ENCODE results near the gene ELMO1. TPM values are rescaled to one million over a fixed set of nuclear protein-coding genes. Genes with fewer than 3 reads are reported as not detected.

ELMO1 gene
- total RNA-seq, 1 experiment from 2014 or later, result 137 TPM

DNA sequence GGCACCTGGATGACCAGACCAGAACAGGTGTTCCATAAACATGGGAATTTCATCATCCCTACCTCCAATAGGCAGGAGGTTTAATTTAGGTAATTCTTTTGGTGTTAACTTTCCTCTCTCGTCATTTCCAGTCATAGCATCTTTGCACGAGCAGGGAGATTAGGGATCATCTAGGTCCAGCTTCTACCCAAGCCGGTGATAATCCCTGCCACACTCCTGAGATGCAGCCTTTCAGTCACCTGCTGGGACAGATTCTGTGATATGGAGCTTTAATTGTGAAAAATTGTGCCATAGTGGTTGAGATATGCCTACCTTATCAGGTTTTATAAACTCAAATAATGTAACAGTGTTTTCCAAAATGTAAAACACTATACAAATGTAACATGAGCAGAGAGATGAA lies 532.5 kb downstream of the ELMO1 start:
- Histone ChIP-seq H3K27ac (ENCODE audit: low read length) (no peak overlapping the region), H3K4me3 (ENCODE audit: low read length) (no peak overlapping the region), H3K4me2 (ENCODE audit: low read depth, low read length, poor library complexity, severe bottlenecking) (no peak overlapping the region), H3K36me3 (ENCODE audit: insufficient read depth, low read length) (no peaks in the 10 kb centered on the region), H3K79me2 (ENCODE audit: low read length) (no peaks in the 10 kb centered on the region), H3K9me2 (replicated peaks; ENCODE audit: insufficient read depth, low read length) (no peaks in the 10 kb centered on the region), H2AFZ (ENCODE audit: low read length) (no peak overlapping the region), H3K4me1 (ENCODE audit: low read length) (no peaks in the 10 kb centered on the region), H3K9me3 (ENCODE audit: low read length) (no peaks in the 10 kb centered on the region), H3K9ac (ENCODE audit: low read length) (no peak overlapping the region), H4K20me1 (ENCODE audit: insufficient read depth, low read depth, low read length) (no peaks in the 10 kb centered on the region), H3K27me3 (ENCODE audit: low read length) (no peaks in the 10 kb centered on the region)
- no peak for DNase-seq

DNA sequence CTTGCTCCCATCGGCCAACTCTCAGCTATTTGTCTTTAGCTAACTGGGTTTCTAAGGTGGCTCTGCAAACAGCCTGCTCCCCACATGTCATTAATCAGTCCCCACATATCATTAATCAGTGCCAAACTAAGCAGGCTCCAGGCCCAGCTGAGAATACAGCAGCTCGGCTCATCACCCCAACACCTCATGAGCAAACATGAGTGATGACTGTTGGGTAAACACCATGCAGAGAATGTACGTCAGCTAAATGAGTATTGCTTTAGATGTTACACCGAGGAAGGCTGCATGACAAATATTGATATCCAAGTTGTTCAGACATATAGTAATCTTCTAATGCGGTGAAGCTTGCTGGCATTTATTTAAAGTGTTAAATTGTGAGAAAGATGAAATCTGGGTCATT lies 536.9 kb downstream of the ELMO1 start:
- H4K20me1 ChIP-seq (ENCODE audit: insufficient read depth, low read depth, low read length), result no peaks in the 10 kb centered on the region
- no peaks in the 10 kb centered on the region for H3K9me3 ChIP-seq (ENCODE audit: low read length)
- no peaks in the 10 kb centered on the region for H3K36me3 ChIP-seq (ENCODE audit: insufficient read depth, low read length)

DNA sequence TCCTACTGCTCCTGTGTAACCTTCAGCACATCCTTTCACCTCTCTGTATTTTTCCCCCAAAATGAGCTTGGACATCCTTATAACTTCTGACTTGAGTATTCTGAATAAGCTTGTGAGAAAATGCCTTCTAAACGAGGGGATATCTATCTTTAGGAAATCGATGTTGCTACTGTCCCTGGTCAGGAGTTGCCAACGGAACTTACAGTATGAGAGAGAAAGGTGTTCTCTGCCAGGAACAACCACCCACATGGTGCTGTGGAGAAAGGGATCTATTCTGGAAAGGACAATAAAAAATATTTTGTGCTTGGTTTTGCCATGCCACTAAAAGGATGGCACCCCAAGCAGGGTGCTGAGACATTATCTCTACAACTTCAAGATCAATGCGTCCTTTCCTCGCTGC lies 537.8 kb downstream of the ELMO1 start:
- H3K4me3 ChIP-seq (ENCODE audit: low read length), result no peak overlapping the region
- H3K36me3 ChIP-seq (ENCODE audit: insufficient read depth, low read length), result no peaks in the 10 kb centered on the region
- H3K9me3 ChIP-seq (ENCODE audit: low read length), result no peaks in the 10 kb centered on the region
- H3K4me2 ChIP-seq (ENCODE audit: low read depth, low read length, poor library complexity, severe bottlenecking), result no peak overlapping the region
- H2AFZ ChIP-seq (ENCODE audit: low read length), result no peak overlapping the region
- H3K9me2 ChIP-seq (replicated peaks; ENCODE audit: insufficient read depth, low read length), result no peaks in the 10 kb centered on the region
- H3K4me1 ChIP-seq (ENCODE audit: low read length), result no peaks in the 10 kb centered on the region
- no peak overlapping the region for H3K9ac ChIP-seq (ENCODE audit: low read length)
- no peaks in the 10 kb centered on the region for H3K79me2 ChIP-seq (ENCODE audit: low read length)
- no peaks in the 10 kb centered on the region for H3K27me3 ChIP-seq (ENCODE audit: low read length)
- H4K20me1 ChIP-seq (ENCODE audit: insufficient read depth, low read depth, low read length), result no peaks in the 10 kb centered on the region
- no peak overlapping the region for H3K27ac ChIP-seq (ENCODE audit: low read length)
- no peak for DNase-seq

More for the DNA sequence above, 536.9 kb downstream of the ELMO1 start:
- Histone ChIP-seq H3K9me2 (replicated peaks; ENCODE audit: insufficient read depth, low read length) (no peaks in the 10 kb centered on the region), H2AFZ (ENCODE audit: low read length) (no peak overlapping the region), H3K79me2 (ENCODE audit: low read length) (no peaks in the 10 kb centered on the region), H3K4me3 (ENCODE audit: low read length) (no peak overlapping the region), H3K27me3 (ENCODE audit: low read length) (no peaks in the 10 kb centered on the region), H3K4me2 (ENCODE audit: low read depth, low read length, poor library complexity, severe bottlenecking) (no peak overlapping the region), H3K4me1 (ENCODE audit: low read length) (no peaks in the 10 kb centered on the region), H3K9ac (ENCODE audit: low read length) (no peak overlapping the region), H3K27ac (ENCODE audit: low read length) (no peak overlapping the region)
- no peak for DNase-seq

DNA sequence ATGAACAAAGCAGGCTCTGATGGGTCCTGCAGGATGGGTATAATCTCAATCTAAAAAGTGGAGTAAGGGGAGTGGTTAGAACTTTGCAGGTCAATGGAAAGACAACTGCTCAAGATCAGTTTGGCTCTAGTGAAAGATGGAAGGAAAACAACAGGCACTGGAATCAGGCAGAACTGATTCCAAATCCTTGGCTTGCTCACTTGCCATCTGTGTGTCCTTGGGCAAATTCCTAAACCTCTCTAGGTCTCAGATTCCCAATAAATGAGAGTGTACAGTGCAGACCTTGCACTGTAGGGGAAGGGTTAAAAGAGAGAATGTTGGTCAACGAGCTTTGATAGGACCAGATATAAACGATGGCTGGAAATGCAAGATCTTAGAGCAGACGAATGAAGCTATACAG lies 538.3 kb downstream of the ELMO1 start:
- H3K4me1 ChIP-seq (ENCODE audit: low read length), result no peaks in the 10 kb centered on the region
- H3K36me3 ChIP-seq (ENCODE audit: insufficient read depth, low read length), result no peaks in the 10 kb centered on the region
- no peak overlapping the region for H3K27ac ChIP-seq (ENCODE audit: low read length)
- no peak overlapping the region for H3K4me3 ChIP-seq (ENCODE audit: low read length)
- no peaks in the 10 kb centered on the region for H3K9me3 ChIP-seq (ENCODE audit: low read length)
- no peaks in the 10 kb centered on the region; the same call in 1 of the 2 replicates for H3K9me2 ChIP-seq (replicated peaks; ENCODE audit: insufficient read depth, low read length)
- no peaks in the 10 kb centered on the region for H3K27me3 ChIP-seq (ENCODE audit: low read length)
- H4K20me1 ChIP-seq (ENCODE audit: insufficient read depth, low read depth, low read length), result no peaks in the 10 kb centered on the region
- no peak overlapping the region for H3K4me2 ChIP-seq (ENCODE audit: low read depth, low read length, poor library complexity, severe bottlenecking)
- H3K79me2 ChIP-seq (ENCODE audit: low read length), result no peaks in the 10 kb centered on the region
- H2AFZ ChIP-seq (ENCODE audit: low read length), result no peak overlapping the region
- no peak for DNase-seq
- no peak overlapping the region for H3K9ac ChIP-seq (ENCODE audit: low read length)

DNA sequence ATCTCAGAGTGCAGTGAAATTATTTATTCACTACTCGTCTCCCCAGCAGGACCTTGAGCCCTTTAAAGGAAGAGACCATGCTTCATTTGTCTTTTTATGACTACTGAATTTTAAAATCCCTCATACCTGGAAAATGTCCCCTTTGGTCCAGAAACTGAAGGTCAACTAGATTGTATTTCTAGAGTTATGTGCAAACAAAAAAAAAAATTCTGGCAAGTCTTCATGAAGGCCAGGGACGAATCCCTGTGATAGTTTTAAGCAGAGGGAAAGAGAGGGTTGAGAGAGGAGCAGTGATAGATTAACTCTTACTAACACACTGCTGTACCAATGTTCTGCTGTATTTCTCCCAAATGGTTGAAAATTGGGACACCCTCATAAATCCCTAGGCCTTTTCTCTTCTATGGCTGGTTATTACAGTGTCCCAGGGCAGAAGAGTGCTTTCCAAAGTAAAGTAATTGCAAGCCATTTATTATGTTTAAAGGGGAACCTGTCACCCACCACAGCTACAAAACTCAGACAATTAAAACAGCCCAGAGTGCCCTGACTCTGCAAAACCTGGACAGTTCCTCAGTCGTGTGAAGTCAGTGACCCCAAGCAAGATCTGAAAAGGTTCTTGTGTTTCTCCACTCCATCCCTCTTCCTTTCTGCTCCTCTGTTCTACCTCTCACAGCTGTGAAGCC lies 541.6 kb downstream of the ELMO1 start:
- no peaks in the 10 kb centered on the region for H3K9me3 ChIP-seq (ENCODE audit: low read length)
- H2AFZ ChIP-seq (ENCODE audit: low read length), result no peak overlapping the region

DNA sequence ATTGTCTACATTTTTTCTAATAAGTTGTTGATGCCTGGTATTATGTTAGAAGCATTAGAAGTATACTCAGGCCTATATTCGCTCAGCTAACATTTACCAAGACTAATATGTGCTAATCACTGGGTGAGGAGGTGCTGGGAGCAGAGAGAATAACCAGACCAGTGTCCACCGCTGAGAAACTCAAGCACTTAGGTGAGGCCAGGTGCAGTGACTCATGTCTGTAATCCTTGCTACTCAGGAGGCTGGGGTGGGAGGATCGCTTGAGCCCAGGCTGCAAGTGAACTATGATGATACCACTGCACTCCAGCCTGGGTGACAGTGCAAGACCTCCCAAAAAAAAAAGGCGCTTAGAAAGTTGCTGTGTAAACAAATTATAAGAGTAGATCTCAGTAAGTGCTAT lies 542.2 kb downstream of the ELMO1 start:
- Histone ChIP-seq H3K27ac (ENCODE audit: low read length) (no peak overlapping the region), H3K4me1 (ENCODE audit: low read length) (no peaks in the 10 kb centered on the region), H2AFZ (ENCODE audit: low read length) (no peak overlapping the region), H3K9ac (ENCODE audit: low read length) (no peak overlapping the region), H3K79me2 (ENCODE audit: low read length) (no peaks in the 10 kb centered on the region), H4K20me1 (ENCODE audit: insufficient read depth, low read depth, low read length) (no peaks in the 10 kb centered on the region), H3K36me3 (ENCODE audit: insufficient read depth, low read length) (no peaks in the 10 kb centered on the region), H3K4me2 (ENCODE audit: low read depth, low read length, poor library complexity, severe bottlenecking) (no peak overlapping the region), H3K4me3 (ENCODE audit: low read length) (no peak overlapping the region), H3K27me3 (ENCODE audit: low read length) (no peaks in the 10 kb centered on the region), H3K9me3 (ENCODE audit: low read length) (no peaks in the 10 kb centered on the region), H3K9me2 (replicated peaks; ENCODE audit: insufficient read depth, low read length) (no peaks in the 10 kb centered on the region; the same call in 1 of the 2 replicates)
- no peak for DNase-seq

More for the DNA sequence above, 541.6 kb downstream of the ELMO1 start:
- Histone ChIP-seq H3K9me2 (replicated peaks; ENCODE audit: insufficient read depth, low read length) (no peaks in the 10 kb centered on the region; the same call in 1 of the 2 replicates), H3K4me2 (ENCODE audit: low read depth, low read length, poor library complexity, severe bottlenecking) (no peak overlapping the region), H3K4me1 (ENCODE audit: low read length) (no peaks in the 10 kb centered on the region), H3K79me2 (ENCODE audit: low read length) (no peaks in the 10 kb centered on the region), H4K20me1 (ENCODE audit: insufficient read depth, low read depth, low read length) (no peaks in the 10 kb centered on the region), H3K4me3 (ENCODE audit: low read length) (no peak overlapping the region), H3K27ac (ENCODE audit: low read length) (no peak overlapping the region), H3K27me3 (ENCODE audit: low read length) (no peaks in the 10 kb centered on the region), H3K9ac (ENCODE audit: low read length) (no peak overlapping the region), H3K36me3 (ENCODE audit: insufficient read depth, low read length) (no peaks in the 10 kb centered on the region)
- DNase-seq, result no peak

DNA sequence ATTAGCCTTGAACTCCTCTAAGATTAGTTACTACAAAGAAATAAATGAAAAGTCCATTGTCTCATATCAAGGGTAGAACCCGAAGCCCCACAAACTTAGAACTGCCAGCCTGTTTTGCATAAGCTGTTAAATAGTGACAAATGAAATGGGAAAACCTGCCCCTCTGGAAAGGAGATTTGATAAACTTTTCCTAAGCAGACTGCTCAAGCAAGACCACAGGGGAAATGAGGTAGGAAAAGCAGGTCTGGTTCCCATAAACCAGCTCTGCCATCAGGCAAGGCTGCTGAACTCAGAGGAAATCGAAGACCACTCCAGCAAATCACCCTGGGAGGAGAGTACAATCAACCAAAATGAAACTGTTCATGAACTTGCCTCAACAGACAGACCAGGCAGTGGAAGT lies 542.8 kb downstream of the ELMO1 start:
- H3K4me2 ChIP-seq (ENCODE audit: low read depth, low read length, poor library complexity, severe bottlenecking), result no peak overlapping the region
- no peak overlapping the region for H3K4me3 ChIP-seq (ENCODE audit: low read length)
- no peak overlapping the region for H2AFZ ChIP-seq (ENCODE audit: low read length)
- H4K20me1 ChIP-seq (ENCODE audit: insufficient read depth, low read depth, low read length), result no peaks in the 10 kb centered on the region
- H3K79me2 ChIP-seq (ENCODE audit: low read length), result no peaks in the 10 kb centered on the region
- no peaks in the 10 kb centered on the region for H3K4me1 ChIP-seq (ENCODE audit: low read length)
- no peaks in the 10 kb centered on the region for H3K36me3 ChIP-seq (ENCODE audit: insufficient read depth, low read length)
- no peak overlapping the region for H3K9ac ChIP-seq (ENCODE audit: low read length)
- no peak for DNase-seq
- no peak overlapping the region for H3K27ac ChIP-seq (ENCODE audit: low read length)
- no peaks in the 10 kb centered on the region for H3K9me3 ChIP-seq (ENCODE audit: low read length)
- no peaks in the 10 kb centered on the region for H3K27me3 ChIP-seq (ENCODE audit: low read length)
- no peaks in the 10 kb centered on the region; the same call in 1 of the 2 replicates for H3K9me2 ChIP-seq (replicated peaks; ENCODE audit: insufficient read depth, low read length)

DNA sequence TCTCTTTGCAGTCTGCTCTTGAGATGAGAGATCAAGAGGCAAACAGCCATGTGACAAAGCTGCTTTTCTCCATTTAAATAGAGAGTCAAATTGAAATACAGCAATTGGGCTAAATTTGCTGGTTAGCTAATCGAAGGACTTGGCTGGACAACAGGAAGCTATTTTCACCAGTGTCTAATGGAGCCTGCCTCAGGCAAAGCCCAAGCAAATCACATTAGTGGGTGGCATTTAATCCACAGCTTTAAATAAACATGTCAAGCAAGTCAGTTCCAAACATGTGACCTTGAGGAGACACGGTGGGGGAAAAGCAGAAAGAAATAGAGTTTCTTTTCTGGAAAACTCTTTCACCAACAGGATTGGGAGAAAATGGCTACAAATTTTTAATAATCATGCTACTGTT lies 543.9 kb downstream of the ELMO1 start:
- no peak overlapping the region for H2AFZ ChIP-seq (ENCODE audit: low read length)
- H3K27me3 ChIP-seq (ENCODE audit: low read length), result no peaks in the 10 kb centered on the region
- H3K9me3 ChIP-seq (ENCODE audit: low read length), result no peaks in the 10 kb centered on the region
- H3K9me2 ChIP-seq (replicated peaks; ENCODE audit: insufficient read depth, low read length), result no peaks in the 10 kb centered on the region; the same call in 1 of the 2 replicates
- no peaks in the 10 kb centered on the region for H3K4me1 ChIP-seq (ENCODE audit: low read length)
- DNase-seq, result no peak
- H3K79me2 ChIP-seq (ENCODE audit: low read length), result no peaks in the 10 kb centered on the region
- H3K4me3 ChIP-seq (ENCODE audit: low read length), result no peak overlapping the region
- H3K9ac ChIP-seq (ENCODE audit: low read length), result no peak overlapping the region
- H3K27ac ChIP-seq (ENCODE audit: low read length), result no peak overlapping the region
- H3K36me3 ChIP-seq (ENCODE audit: insufficient read depth, low read length), result no peaks in the 10 kb centered on the region
- no peaks in the 10 kb centered on the region for H4K20me1 ChIP-seq (ENCODE audit: insufficient read depth, low read depth, low read length)
- no peak overlapping the region for H3K4me2 ChIP-seq (ENCODE audit: low read depth, low read length, poor library complexity, severe bottlenecking)
